GM19035 (cell line): ENCODE data around the gene IL13.
"Not testable (repeated sequence)": the region's sequence is repeated elsewhere in the genome, so short reads cannot be mapped to it uniquely, and the experiment has no call there.

Experiments
- ATAC-seq: cut with Tn5 transposase; IDR thresholded peaks from one replicate; pipeline ENCODE4 v1.9.1; 2021; ENCODE audit not compliant: unreplicated experiment

Gene IL13

GRCh38 chr5:132657676-132658380 is at the start of gene IL13:
IL13 (plus strand) TSS chr5:132658173; CDS start chr5:132658187, 14 bp downstream.
- ATAC-seq: no peak

- ATAC-seq: no peak
Observed at GRCh38 chr5:132611965-132612364, 46.0 kb upstream of the IL13 start.

- ATAC-seq: no peak
Observed at GRCh38 chr5:132612846-132613245, 45.1 kb upstream of the IL13 start.

GRCh38 chr5:132621699-132622098 is 36.3 kb upstream of the IL13 start:
- ATAC-seq: no peak

GRCh38 chr5:132622608-132623007 is 35.4 kb upstream of the IL13 start:
- ATAC-seq: no peak

GRCh38 chr5:132627470-132627869 is 30.5 kb upstream of the IL13 start:
- no peak for ATAC-seq

- ATAC-seq: no peak
Observed at GRCh38 chr5:132628814-132629213, 29.2 kb upstream of the IL13 start.

GRCh38 chr5:132629230-132629944 is 28.6 kb upstream of the IL13 start:
- ATAC-seq: peak; percentile 73

- ATAC-seq: not testable (repeated sequence)
Observed at GRCh38 chr5:132633587-132633986, 24.4 kb upstream of the IL13 start.

GRCh38 chr5:132635873-132636272 is 22.1 kb upstream of the IL13 start:
- ATAC-seq: peak; percentile 67

GRCh38 chr5:132637241-132637640 is 20.7 kb upstream of the IL13 start:
- ATAC-seq: no peak

GRCh38 chr5:132639706-132640130 is 18.3 kb upstream of the IL13 start:
- peak; percentile 66 for ATAC-seq

GRCh38 chr5:132640613-132641012 is 17.4 kb upstream of the IL13 start:
- no peak for ATAC-seq

- peak; percentile 34 for ATAC-seq
Observed at GRCh38 chr5:132641241-132641723, 16.7 kb upstream of the IL13 start.

- no peak for ATAC-seq
Observed at GRCh38 chr5:132641841-132642240, 16.1 kb upstream of the IL13 start.

- no peak for ATAC-seq
Observed at GRCh38 chr5:132644177-132644576, 13.8 kb upstream of the IL13 start.

- no peak for ATAC-seq
Observed at GRCh38 chr5:132646583-132647266, 11.2 kb upstream of the IL13 start.

GRCh38 chr5:132647473-132647872 is 10.5 kb upstream of the IL13 start:
- ATAC-seq: no peak

GRCh38 chr5:132648355-132648754 is 9.6 kb upstream of the IL13 start:
- ATAC-seq: no peak

- ATAC-seq: no peak
Observed at GRCh38 chr5:132651838-132652469, 6.0 kb upstream of the IL13 start.

- ATAC-seq: no peak
Observed at GRCh38 chr5:132653716-132654115, 4.3 kb upstream of the IL13 start.
